WTC11 (cell line): ENCODE measurements around the gene NAA40. TPM values are rescaled to one million over a fixed set of nuclear protein-coding genes. Genes with fewer than 3 reads are reported as not detected.

Experiments
- ATAC-seq: fragments of 200-7000 bp; cut with Tn5 transposase; 2 replicates; pipeline ENCODE4 v1.10.0; 2021; ENCODE audit warnings: mild to moderate bottlenecking, moderate library complexity
- CTCF ChIA-PET: fragments of 300-600 bp; sonication (Branson Sonifier 250); formaldehyde crosslinking; loops from one replicate; lab custom pipeline; 2021; ENCODE audit warnings: antibody characterized with exemption; lab: Charles Lee
- POLR2A ChIA-PET: fragments of 350-600 bp; sonication (Branson Sonifier 250); formaldehyde crosslinking; loops from one replicate; lab custom pipeline; 2021; ENCODE audit warnings: antibody characterized with exemption; lab: Charles Lee
- DNase-seq: peaks from one replicate; pipeline ENCODE4 v3.0.0; 2021; ENCODE audit warnings: low spot score
- H3K27ac Mint-ChIP-seq: 2 replicates; pipeline ENCODE4 v1.8.0; 2021; ENCODE audit warnings: mixed read lengths
- H3K27me3 Mint-ChIP-seq: 2 replicates; pipeline ENCODE4 v1.8.0; 2021; ENCODE audit warnings: low read depth, mild to moderate bottlenecking, moderate library complexity, mixed read lengths
- H3K36me3 Mint-ChIP-seq: 2 replicates; pipeline ENCODE4 v1.8.0; 2021; ENCODE audit warnings: mixed read lengths
- H3K4me1 Mint-ChIP-seq: 2 replicates; pipeline ENCODE4 v1.8.0; 2022; ENCODE audit warnings: mixed read lengths
- H3K4me3 Mint-ChIP-seq: 2 replicates; pipeline ENCODE4 v1.8.0; 2021; ENCODE audit warnings: mild to moderate bottlenecking, moderate library complexity, mixed read lengths
- H3K9me3 Mint-ChIP-seq: 2 replicates; pipeline ENCODE4 v1.8.0; 2021; ENCODE audit warnings: mixed read lengths
- CTCF ChIP-seq: fragments of 200-600 bp; IDR thresholded peaks from 2 replicates; pipeline ENCODE4 v1.8.0; 2022; ENCODE audit warnings: antibody characterized with exemption
- ESRRA ChIP-seq: sonication (generic); formaldehyde crosslinking; IDR thresholded peaks from 2 replicates; pipeline ENCODE4 v1.8.1; 2022; ENCODE audit warnings: mild to moderate bottlenecking, missing genetic modification reagents, borderline replicate concordance
- GTF2I ChIP-seq: fragments of 250-450 bp; sonication (Bioruptor Pico); conservative IDR thresholded peaks from 2 replicates; pipeline ENCODE4 v1.4.0; 2021; ENCODE audit warnings: mild to moderate bottlenecking
- MXD4 ChIP-seq: fragments of 250-450 bp; sonication (Bioruptor Pico); IDR thresholded peaks from 2 replicates; pipeline ENCODE4 v1.8.0; 2021; ENCODE audit warnings: mild to moderate bottlenecking, moderate library complexity, borderline replicate concordance
- MYBL2 ChIP-seq: sonication (generic); formaldehyde crosslinking; IDR thresholded peaks from 2 replicates; pipeline ENCODE4 v1.8.1; 2023; ENCODE audit warnings: mild to moderate bottlenecking, moderate library complexity, missing genetic modification reagents
- NFATC4 ChIP-seq: fragments of 250-450 bp; sonication (Bioruptor Pico); IDR thresholded peaks from 2 replicates; pipeline ENCODE4 v1.9.0; 2021; ENCODE audit warnings: mild to moderate bottlenecking
- NR1H2 ChIP-seq: sonication (generic); formaldehyde crosslinking; IDR thresholded peaks from 2 replicates; pipeline ENCODE4 v1.9.0; 2021; ENCODE audit warnings: mild to moderate bottlenecking, moderate library complexity, missing genetic modification reagents
- NR2C2 ChIP-seq: sonication (generic); formaldehyde crosslinking; IDR thresholded peaks from 2 replicates; pipeline ENCODE4 v1.8.0; 2022; ENCODE audit warnings: mild to moderate bottlenecking, missing genetic modification reagents
- RORB ChIP-seq: fragments of 250-450 bp; sonication (Bioruptor Pico); IDR thresholded peaks from 2 replicates; pipeline ENCODE4 v1.9.0; 2021; ENCODE audit warnings: mild to moderate bottlenecking
- SOX15 ChIP-seq: fragments of 250-450 bp; sonication (Bioruptor Pico); IDR thresholded peaks from 2 replicates; pipeline ENCODE4 v1.9.0; 2021; ENCODE audit warnings: mild to moderate bottlenecking
- ZBTB21 ChIP-seq: sonication (generic); formaldehyde crosslinking; IDR thresholded peaks from 2 replicates; pipeline ENCODE4 v1.8.1; 2023; ENCODE audit warnings: mild to moderate bottlenecking, missing genetic modification reagents, borderline replicate concordance
- ZNF121 ChIP-seq: sonication (generic); formaldehyde crosslinking; IDR thresholded peaks from 2 replicates; pipeline ENCODE4 v1.8.0; 2023; ENCODE audit warnings: missing genetic modification reagents
- ZNF138 ChIP-seq: sonication (generic); formaldehyde crosslinking; conservative IDR thresholded peaks from 2 replicates; pipeline ENCODE4 v1.8.1; 2022; ENCODE audit warnings: mild to moderate bottlenecking, moderate library complexity, missing genetic modification reagents
- ZNF219 ChIP-seq: sonication (generic); formaldehyde crosslinking; IDR thresholded peaks from 2 replicates; pipeline ENCODE4 v1.8.0; 2023; ENCODE audit warnings: missing genetic modification reagents, mild to moderate bottlenecking, borderline replicate concordance
- ZNF512 ChIP-seq: sonication (generic); formaldehyde crosslinking; IDR thresholded peaks from 2 replicates; pipeline ENCODE4 v1.8.1; 2022; ENCODE audit warnings: missing genetic modification reagents, borderline replicate concordance
- total RNA-seq: library from RNA; stranded (reverse); gene quantifications from 3 replicates; pipeline ENCODE4 v1.2.3, GENCODE V29; 2021
- TF ChIP-seq, protein P1 (sequence below): sonication (generic); formaldehyde crosslinking; conservative IDR thresholded peaks from 2 replicates; pipeline ENCODE4 v1.8.1; 2022; ENCODE audit warnings: mild to moderate bottlenecking, missing genetic modification reagents
- TF ChIP-seq, protein P2 (sequence below): fragments of 250-450 bp; sonication (Bioruptor Pico); IDR thresholded peaks from 2 replicates; pipeline ENCODE4 v1.8.0; 2021; ENCODE audit warnings: mild to moderate bottlenecking
- TF ChIP-seq, protein P3 (sequence below): sonication (generic); formaldehyde crosslinking; IDR thresholded peaks from 2 replicates; pipeline ENCODE4 v1.8.1; 2022; ENCODE audit warnings: mild to moderate bottlenecking, moderate library complexity, missing genetic modification reagents
- TF ChIP-seq, protein P4 (sequence below): fragments of 250-450 bp; sonication (Bioruptor Pico); IDR thresholded peaks from 2 replicates; pipeline ENCODE4 v1.9.0; 2021; ENCODE audit warnings: mild to moderate bottlenecking
- TF ChIP-seq, protein P5 (sequence below): fragments of 250-450 bp; sonication (Bioruptor Pico); IDR thresholded peaks from 2 replicates; pipeline ENCODE4 v1.9.0; 2021; ENCODE audit warnings: moderate library complexity, mild to moderate bottlenecking, inconsistent platforms, borderline replicate concordance

Gene NAA40
- total RNA-seq, 1 experiment from 2014 or later, result 31.8 TPM

DNA sequence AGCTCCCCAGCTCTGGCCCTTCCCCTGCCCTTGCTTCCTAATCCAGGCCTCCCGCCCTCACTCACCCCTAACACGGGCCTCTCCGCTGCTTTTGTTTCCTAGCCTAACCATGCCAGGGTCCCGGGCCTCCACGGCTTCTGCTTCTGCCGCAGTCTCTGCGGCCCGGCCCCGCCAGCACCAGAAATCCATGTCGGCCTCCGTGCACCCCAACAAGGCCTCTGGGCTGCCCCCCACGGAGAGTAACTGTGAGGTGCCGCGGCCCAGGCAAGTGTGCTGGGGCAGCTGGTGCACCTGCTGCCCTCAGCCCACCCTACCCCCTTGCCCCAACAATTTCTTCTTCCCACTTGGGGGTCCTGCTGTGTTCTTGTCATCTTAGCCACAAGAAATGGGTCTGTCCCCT lies 34.9 kb upstream of the NAA40 start:
- Mint-ChIP-seq H3K4me3 (no peak overlapping the region), H3K9me3 (no peaks in the 10 kb centered on the region), H3K27me3 (no peaks in the 10 kb centered on the region), H3K36me3 (peaks cover 40% of the 10 kb centered on the region), H3K27ac (no peak overlapping the region), H3K4me1 (peaks cover 30% of the 10 kb centered on the region)
- ATAC-seq, result no peak
- no peak for TF ChIP-seq ZNF121 (CRISPR knock-in tag)
- TF ChIP-seq, protein P1, sequence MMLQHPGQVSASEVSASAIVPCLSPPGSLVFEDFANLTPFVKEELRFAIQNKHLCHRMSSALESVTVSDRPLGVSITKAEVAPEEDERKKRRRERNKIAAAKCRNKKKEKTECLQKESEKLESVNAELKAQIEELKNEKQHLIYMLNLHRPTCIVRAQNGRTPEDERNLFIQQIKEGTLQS (CRISPR knock-in tag), result no peak
- no peak for TF ChIP-seq NFATC4 (CRISPR knock-in tag)
- no peak for TF ChIP-seq CTCF
- TF ChIP-seq MXD4 (CRISPR knock-in tag), result no peak
- TF ChIP-seq ZNF138 (CRISPR knock-in tag), result no peak
- TF ChIP-seq, protein P2, sequence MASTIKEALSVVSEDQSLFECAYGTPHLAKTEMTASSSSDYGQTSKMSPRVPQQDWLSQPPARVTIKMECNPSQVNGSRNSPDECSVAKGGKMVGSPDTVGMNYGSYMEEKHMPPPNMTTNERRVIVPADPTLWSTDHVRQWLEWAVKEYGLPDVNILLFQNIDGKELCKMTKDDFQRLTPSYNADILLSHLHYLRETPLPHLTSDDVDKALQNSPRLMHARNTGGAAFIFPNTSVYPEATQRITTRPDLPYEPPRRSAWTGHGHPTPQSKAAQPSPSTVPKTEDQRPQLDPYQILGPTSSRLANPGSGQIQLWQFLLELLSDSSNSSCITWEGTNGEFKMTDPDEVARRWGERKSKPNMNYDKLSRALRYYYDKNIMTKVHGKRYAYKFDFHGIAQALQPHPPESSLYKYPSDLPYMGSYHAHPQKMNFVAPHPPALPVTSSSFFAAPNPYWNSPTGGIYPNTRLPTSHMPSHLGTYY (CRISPR knock-in tag), result no peak
- no peak for TF ChIP-seq MYBL2 (CRISPR knock-in tag)
- TF ChIP-seq, protein P3, sequence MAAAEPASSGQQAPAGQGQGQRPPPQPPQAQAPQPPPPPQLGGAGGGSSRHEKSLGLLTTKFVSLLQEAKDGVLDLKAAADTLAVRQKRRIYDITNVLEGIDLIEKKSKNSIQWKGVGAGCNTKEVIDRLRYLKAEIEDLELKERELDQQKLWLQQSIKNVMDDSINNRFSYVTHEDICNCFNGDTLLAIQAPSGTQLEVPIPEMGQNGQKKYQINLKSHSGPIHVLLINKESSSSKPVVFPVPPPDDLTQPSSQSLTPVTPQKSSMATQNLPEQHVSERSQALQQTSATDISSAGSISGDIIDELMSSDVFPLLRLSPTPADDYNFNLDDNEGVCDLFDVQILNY (CRISPR knock-in tag), result no peak
- TF ChIP-seq ZNF219 (CRISPR knock-in tag), result no peak
- TF ChIP-seq, protein P4, sequence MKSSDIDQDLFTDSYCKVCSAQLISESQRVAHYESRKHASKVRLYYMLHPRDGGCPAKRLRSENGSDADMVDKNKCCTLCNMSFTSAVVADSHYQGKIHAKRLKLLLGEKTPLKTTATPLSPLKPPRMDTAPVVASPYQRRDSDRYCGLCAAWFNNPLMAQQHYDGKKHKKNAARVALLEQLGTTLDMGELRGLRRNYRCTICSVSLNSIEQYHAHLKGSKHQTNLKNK, result no peak
- TF ChIP-seq ESRRA (CRISPR knock-in tag), result no peak
- no peak for TF ChIP-seq SOX15
- no peak for TF ChIP-seq ZBTB21 (CRISPR knock-in tag)
- no peak for TF ChIP-seq RORB (CRISPR knock-in tag)
- TF ChIP-seq GTF2I (CRISPR knock-in tag), result no peak
- TF ChIP-seq NR1H2, result no peak
- TF ChIP-seq NR2C2 (CRISPR knock-in tag), result no peak
- TF ChIP-seq, protein P5, sequence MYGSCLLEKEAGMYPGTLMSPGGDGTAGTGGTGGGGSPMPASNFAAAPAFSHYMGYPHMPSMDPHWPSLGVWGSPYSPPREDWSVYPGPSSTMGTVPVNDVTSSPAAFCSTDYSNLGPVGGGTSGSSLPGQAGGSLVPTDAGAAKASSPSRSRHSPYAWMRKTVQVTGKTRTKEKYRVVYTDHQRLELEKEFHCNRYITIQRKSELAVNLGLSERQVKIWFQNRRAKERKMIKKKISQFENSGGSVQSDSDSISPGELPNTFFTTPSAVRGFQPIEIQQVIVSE (CRISPR knock-in tag), result no peak
- POLR2A ChIA-PET, result interaction anchor here (0.5 kb wide), 1 partner anchor 44 kb away, joined by 3 read pairs; no protein-coding TSS in a partner anchor
- DNase-seq, result no peak
- CTCF ChIA-PET, result interaction anchor here (1.1 kb wide), 1 partner anchor 65 kb away, joined by 3 read pairs; the partner anchor contains the start of gene MARK2

- POLR2A ChIA-PET, result no interaction called here
- H3K4me1 Mint-ChIP-seq, result peaks cover 34% of the 10 kb centered on the region
- peaks cover 32% of the 10 kb centered on the region for H3K36me3 Mint-ChIP-seq
- H3K4me3 Mint-ChIP-seq, result no peak overlapping the region
- TF ChIP-seq ZNF512, result no peak
- TF ChIP-seq, all 79 proteins: peak for 0
- CTCF ChIA-PET, result interaction anchor here (0.9 to 1.1 kb wide), 2 partner anchors 30 to 66 kb away, joined by 3 read pairs; partner anchors contain the start of gene MARK2
- no peak for ATAC-seq
- Mint-ChIP-seq H3K27me3 (no peaks in the 10 kb centered on the region), H3K9me3 (no peaks in the 10 kb centered on the region), H3K27ac (no peak overlapping the region)
- no peak for DNase-seq
Measured at GRCh38 chr11:63904743-63905142, 34.1 kb upstream of the NAA40 start.
